ENCODE measurements around the gene ZNF639.

The ZNF639 gene

DNA sequence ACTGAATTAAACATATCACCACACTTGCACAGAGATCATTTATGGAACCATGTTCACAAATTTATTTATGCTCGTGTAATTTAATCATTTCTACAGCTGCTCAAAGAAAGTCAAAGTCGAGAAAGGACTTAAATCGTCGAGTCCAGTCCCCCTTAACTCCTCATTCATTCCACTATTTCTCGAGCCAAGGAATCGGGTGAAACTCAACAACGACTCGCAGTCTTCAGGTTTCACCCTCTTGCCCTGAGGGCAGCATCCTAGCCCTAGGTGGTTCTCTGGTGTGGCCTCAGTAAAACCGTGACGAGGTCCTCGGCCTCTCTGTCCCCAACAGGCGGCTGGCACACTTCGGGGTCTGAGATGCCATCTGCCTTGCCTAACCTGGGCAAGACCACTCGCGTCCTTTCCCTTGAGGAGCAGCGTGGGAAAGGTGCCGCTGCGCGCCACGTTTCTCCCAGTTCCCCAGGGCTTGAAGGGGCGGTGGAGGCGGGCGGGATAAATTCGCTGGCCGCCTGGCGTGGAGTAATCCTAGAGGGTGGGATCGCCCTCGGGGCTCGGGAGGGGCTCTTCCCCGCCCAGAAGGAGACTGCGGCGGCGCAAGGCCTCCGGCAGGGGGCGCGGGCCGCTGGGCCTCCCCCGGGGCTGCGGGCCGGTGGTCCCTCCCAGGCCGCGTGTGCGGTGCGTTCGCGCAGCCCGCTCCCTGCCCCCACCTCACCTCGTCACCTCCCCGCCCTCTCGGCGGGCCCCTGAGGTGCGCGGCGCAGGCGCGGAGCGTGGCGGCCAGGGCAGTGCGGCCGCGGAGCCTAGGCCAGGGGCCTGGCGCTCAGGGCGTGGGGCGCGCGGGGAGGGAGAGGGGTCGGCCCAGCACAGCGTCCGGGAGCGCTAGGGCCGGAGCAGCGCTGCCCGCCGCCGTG is at the start of gene ZNF639:
TSS of gene ZNF639 (plus strand) at position 746 of the 911 bp plus-strand sequence. CDS start 5,263 bp downstream, outside the sequence.
- TF ChIP-seq GATA3 (IDR thresholded peaks at IDR 0.05; ENCODE audit: low read depth, low read length) = no peak
- no peak for TF ChIP-seq GATA2 (IDR thresholded peaks at IDR 0.05; ENCODE audit: low read depth, low read length)

DNA sequence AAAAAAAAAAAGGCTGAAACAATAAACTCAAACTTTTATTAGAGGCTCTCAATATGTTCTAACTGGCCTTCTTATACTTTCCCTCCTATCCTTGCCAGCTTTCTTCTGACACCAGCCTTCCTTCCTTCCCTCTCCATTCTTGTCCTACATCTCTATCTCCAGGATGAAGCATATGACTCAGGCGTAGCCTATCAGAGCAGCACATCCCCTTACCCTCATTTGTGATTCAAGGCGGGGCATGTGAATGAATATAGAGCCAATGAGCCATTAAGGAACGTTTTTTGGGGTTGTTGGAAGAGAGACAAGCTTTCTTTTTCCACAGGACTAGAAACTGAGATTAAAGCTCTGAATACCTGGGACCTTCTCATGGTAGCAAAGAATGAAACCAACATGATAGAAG is 46.8 kb upstream of the ZNF639 start:
- TF ChIP-seq GATA3 (IDR thresholded peaks at IDR 0.05; ENCODE audit: low read depth, low read length) (no peak), GATA2 (IDR thresholded peaks at IDR 0.05; ENCODE audit: low read depth, low read length) (no peak)

DNA sequence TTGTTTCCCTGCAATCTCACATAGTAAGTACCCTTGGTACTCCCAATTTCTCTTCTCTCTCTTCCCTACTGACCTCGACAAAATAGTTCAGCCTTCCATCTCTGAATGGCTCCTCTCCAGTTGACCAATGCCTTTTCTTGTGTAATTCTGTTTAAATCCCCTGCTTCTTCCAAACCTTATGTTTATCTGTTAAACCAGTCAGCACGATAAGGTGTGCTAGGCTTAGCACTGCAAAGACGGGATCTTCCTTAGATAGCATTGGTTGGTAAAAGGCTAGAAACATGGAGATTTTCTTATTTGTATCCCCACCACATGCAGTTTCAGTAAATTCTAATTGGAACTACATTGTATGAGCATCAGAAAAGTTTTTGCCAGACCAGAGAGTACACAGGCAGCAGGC is 46.1 kb upstream of the ZNF639 start:
- no peak for TF ChIP-seq GATA3 (IDR thresholded peaks at IDR 0.05; ENCODE audit: low read depth, low read length)
- TF ChIP-seq GATA2 (IDR thresholded peaks at IDR 0.05; ENCODE audit: low read depth, low read length) = no peak

- no peak for TF ChIP-seq GATA3 (IDR thresholded peaks at IDR 0.05; ENCODE audit: low read depth, low read length)
- TF ChIP-seq GATA2 (IDR thresholded peaks at IDR 0.05; ENCODE audit: low read depth, low read length) = no peak
These were observed 44.7 kb upstream of the ZNF639 start for GRCh38 chr3:179278151-179278550.

- TF ChIP-seq GATA3 (IDR thresholded peaks at IDR 0.05; ENCODE audit: low read depth, low read length) = no peak
- no peak for TF ChIP-seq GATA2 (IDR thresholded peaks at IDR 0.05; ENCODE audit: low read depth, low read length)
These were observed 43.7 kb upstream of the ZNF639 start for GRCh38 chr3:179278932-179279693.

GRCh38 chr3:179279837-179280236 is 43.0 kb upstream of the ZNF639 start:
- TF ChIP-seq GATA2 (IDR thresholded peaks at IDR 0.05; ENCODE audit: low read depth, low read length) (no peak), GATA3 (IDR thresholded peaks at IDR 0.05; ENCODE audit: low read depth, low read length) (no peak)

DNA sequence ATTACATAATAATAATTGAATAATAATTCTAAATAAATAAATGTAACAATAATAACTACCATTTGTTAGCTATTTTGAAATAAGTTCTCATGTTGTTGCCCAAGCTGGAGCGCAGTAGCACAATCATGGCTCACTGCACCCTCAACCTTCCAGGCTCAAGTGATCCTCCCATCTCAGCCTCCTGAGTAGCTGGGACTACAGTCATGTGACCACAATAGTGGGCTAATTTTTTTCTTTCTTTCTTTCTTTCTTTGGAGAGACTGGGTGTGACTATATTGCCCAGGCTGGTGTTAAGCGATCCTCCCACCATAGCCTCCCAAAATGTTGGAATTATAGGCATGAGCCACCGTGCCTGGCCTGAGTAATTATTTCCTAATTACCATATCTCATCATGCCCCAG is 41.0 kb upstream of the ZNF639 start:
- TF ChIP-seq GATA2 (IDR thresholded peaks at IDR 0.05; ENCODE audit: low read depth, low read length) (no peak), GATA3 (IDR thresholded peaks at IDR 0.05; ENCODE audit: low read depth, low read length) (no peak)

DNA sequence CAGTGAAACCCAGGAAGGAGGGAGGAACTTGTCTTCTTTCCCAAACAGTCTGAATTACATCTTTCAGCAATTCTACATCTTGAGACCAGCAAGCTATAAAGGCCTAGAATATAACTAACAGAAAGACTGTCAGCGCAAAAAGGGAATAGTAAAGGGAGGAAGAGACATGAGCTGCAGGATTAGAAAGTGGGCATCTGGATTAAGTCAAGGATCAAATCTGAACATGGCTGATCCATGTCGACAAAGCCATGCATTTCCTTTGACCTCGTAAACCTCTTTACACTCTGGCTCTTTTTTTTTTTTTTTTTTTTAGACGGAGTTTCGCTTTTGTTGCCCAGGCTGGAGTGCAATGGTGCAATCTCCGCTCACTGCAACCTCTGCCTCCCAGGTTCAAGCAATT is 36.5 kb upstream of the ZNF639 start:
- TF ChIP-seq GATA2 (IDR thresholded peaks at IDR 0.05; ENCODE audit: low read depth, low read length) = no peak
- TF ChIP-seq GATA3 (IDR thresholded peaks at IDR 0.05; ENCODE audit: low read depth, low read length) = no peak

- TF ChIP-seq GATA3 (IDR thresholded peaks at IDR 0.05; ENCODE audit: low read depth, low read length) (no peak), GATA2 (IDR thresholded peaks at IDR 0.05; ENCODE audit: low read depth, low read length) (no peak)
These were observed 34.0 kb upstream of the ZNF639 start for GRCh38 chr3:179288845-179289244.

- no peak for TF ChIP-seq GATA3 (IDR thresholded peaks at IDR 0.05; ENCODE audit: low read depth, low read length)
- TF ChIP-seq GATA2 (IDR thresholded peaks at IDR 0.05; ENCODE audit: low read depth, low read length) = no peak
These were observed 33.5 kb upstream of the ZNF639 start for GRCh38 chr3:179289295-179289694.

DNA sequence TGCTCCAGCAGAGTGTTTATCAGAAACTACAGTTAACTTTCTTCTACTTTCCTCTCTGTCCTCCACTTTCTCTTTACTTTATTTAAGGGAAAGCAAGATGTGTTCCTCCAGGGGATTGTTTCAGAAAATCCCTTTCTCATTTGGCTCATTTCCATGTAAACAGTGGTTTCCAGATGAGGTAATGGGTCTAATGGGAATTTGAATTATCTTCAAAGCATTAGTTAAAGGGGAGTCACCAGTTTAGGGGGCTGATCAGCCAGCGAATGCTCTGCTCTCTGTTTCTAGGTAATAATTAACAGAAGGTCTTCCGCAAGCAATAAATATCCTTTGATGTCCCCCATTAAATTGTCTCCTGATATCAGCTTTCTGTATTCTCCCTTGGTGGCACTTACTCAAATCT is 30.4 kb upstream of the ZNF639 start:
- TF ChIP-seq GATA2 (IDR thresholded peaks at IDR 0.05; ENCODE audit: low read depth, low read length) (no peak), GATA3 (IDR thresholded peaks at IDR 0.05; ENCODE audit: low read depth, low read length) (no peak)

- TF ChIP-seq GATA3 (IDR thresholded peaks at IDR 0.05; ENCODE audit: low read depth, low read length) (no peak), GATA2 (IDR thresholded peaks at IDR 0.05; ENCODE audit: low read depth, low read length) (no peak)
These were observed 24.7 kb upstream of the ZNF639 start for GRCh38 chr3:179297971-179298725.

DNA sequence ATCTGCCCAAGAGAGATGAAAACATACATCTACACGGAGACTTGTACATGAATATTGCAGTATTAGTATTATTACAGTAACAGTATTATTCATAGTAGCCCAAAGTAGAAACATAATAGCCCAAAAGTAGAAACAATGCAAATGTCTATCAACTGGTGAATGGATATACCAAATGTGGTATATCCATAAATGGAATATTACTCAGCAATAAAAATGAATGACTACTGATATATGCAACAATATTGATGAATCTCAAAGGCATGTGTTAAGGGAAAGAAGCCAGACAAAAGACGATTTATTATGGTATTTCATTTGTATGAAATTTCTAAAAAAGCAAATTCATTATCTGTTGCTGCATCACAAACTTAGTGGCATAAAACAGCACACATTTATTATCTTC is 23.5 kb upstream of the ZNF639 start:
- no peak for TF ChIP-seq GATA3 (IDR thresholded peaks at IDR 0.05; ENCODE audit: low read depth, low read length)

- no peak for TF ChIP-seq GATA3 (IDR thresholded peaks at IDR 0.05; ENCODE audit: low read depth, low read length)
- TF ChIP-seq GATA2 (IDR thresholded peaks at IDR 0.05; ENCODE audit: low read depth, low read length) = no peak
These were observed 22.7 kb upstream of the ZNF639 start for GRCh38 chr3:179299999-179300613.

Data from SH-SY5Y (cell line).